Hepatic stellate cell (primary cell): ENCODE results near the gene OVCA2.

Experiments used
- DNase-seq: peaks from one replicate; pipeline ENCODE4 v3.0.0; 2011; ENCODE audit warnings: low spot score

Gene OVCA2

GRCh38 chr17:2054512-2055291 lies 12.9 kb downstream of the OVCA2 start, which contains the start of gene HIC1:
TSS of gene HIC1 (plus strand) at chr17:2055103. CDS start at chr17:2056691, 1,588 bp downstream.
- peak; percentile 89 for DNase-seq

GRCh38 chr17:2055292-2056205 lies 13.7 kb downstream of the OVCA2 start:
- DNase-seq = peak; percentile 72

GRCh38 chr17:2056206-2057174 lies 14.7 kb downstream of the OVCA2 start:
- no peak for DNase-seq

GRCh38 chr17:2057175-2057759 lies 15.4 kb downstream of the OVCA2 start:
- no peak for DNase-seq

GRCh38 chr17:2057760-2058585 lies 16.2 kb downstream of the OVCA2 start:
- no peak for DNase-seq

- peak; percentile 81 for DNase-seq
These were observed 17.0 kb downstream of the OVCA2 start for GRCh38 chr17:2058586-2059546.

- no peak for DNase-seq
These were observed 17.9 kb downstream of the OVCA2 start for GRCh38 chr17:2059547-2060384.

GRCh38 chr17:2060385-2060658 lies 18.5 kb downstream of the OVCA2 start:
- no peak for DNase-seq

- DNase-seq = no peak
These were observed 19.0 kb downstream of the OVCA2 start for GRCh38 chr17:2060681-2061440.

GRCh38 chr17:2061441-2061958 lies 19.7 kb downstream of the OVCA2 start:
- DNase-seq = no peak

- DNase-seq = no peak
These were observed 20.9 kb downstream of the OVCA2 start for GRCh38 chr17:2062571-2063183.

- no peak for DNase-seq
These were observed 21.7 kb downstream of the OVCA2 start for GRCh38 chr17:2063261-2064146.

- no peak for DNase-seq
These were observed 22.3 kb downstream of the OVCA2 start for GRCh38 chr17:2064147-2064489.

GRCh38 chr17:2064520-2064971 lies 22.7 kb downstream of the OVCA2 start:
- no peak for DNase-seq

- DNase-seq = peak; percentile 78
These were observed 23.4 kb downstream of the OVCA2 start for GRCh38 chr17:2064980-2065785.
